Stomach (tissue), 9 donors: Measurements from ENCODE around the gene LIM2. TPM values are rescaled to one million over a fixed set of nuclear protein-coding genes. Genes with fewer than 3 reads are reported as not detected.

Source experiments
- DNase-seq, 2 donors: peaks; one replicate each; pipeline versions ENCODE4 v3.0.0 to v3.0.0-alpha.2; 2013 to 2019
- H3K27ac ChIP-seq, 5 donors: fragments of 200-600 bp in 4 of 5; sonication (generic) in 4 of 5; one replicate each; pipeline ENCODE4 v1.5.1; 2013 to 2019; ENCODE audit warnings: mild to moderate bottlenecking in 1 of 5, moderate library complexity in 1 of 5
- H3K27me3 ChIP-seq, 3 donors: fragments of 200-600 bp; sonication (generic); one replicate each; pipeline ENCODE4 v1.5.1; 2017 to 2019; ENCODE audit warnings: mixed run types in 1 of 3
- H3K36me3 ChIP-seq, 4 donors: fragments of 200-600 bp; sonication (generic); 1 replicate in 3 of 4; 2 replicates in 1 of 4; pipeline ENCODE4 v1.5.1; 2016 to 2019
- H3K4me1 ChIP-seq, 4 donors: fragments of 200-600 bp; sonication (generic); one replicate each; pipeline ENCODE4 v1.5.1; 2016 to 2019
- H3K4me3 ChIP-seq, 4 donors: fragments of 200-600 bp; sonication (generic) in 3 of 4; one replicate each; pipeline ENCODE4 v1.5.1; 2016 to 2019; ENCODE audit warnings: mild to moderate bottlenecking in 1 of 4
- H3K9me3 ChIP-seq, 4 donors: fragments of 200-600 bp; sonication (generic); one replicate each; pipeline ENCODE4 v1.5.1; 2016 to 2019
- EP300 ChIP-seq: sonication (generic); formaldehyde crosslinking; IDR thresholded peaks from one replicate; pipeline ENCODE4 v1.6.1; 2017; ENCODE audit warnings: antibody characterized with exemption
- POLR2A ChIP-seq, 4 donors: fragments of 450-650 bp; IDR thresholded peaks; one replicate each; pipeline ENCODE4 v1.6.1; 2016; ENCODE audit warnings: antibody characterized with exemption in 4 of 4, control low read depth in 2 of 4, mild to moderate bottlenecking in 1 of 4, moderate library complexity in 1 of 4
- POLR2AphosphoS5 ChIP-seq, 3 donors: sonication (generic); formaldehyde crosslinking; IDR thresholded peaks; one replicate each; pipeline ENCODE4 v1.6.1; 2016; ENCODE audit warnings: antibody characterized with exemption in 3 of 3
- WGBS, 5 donors: extraction: QIAGEN DNeasy Blood & Tissue Kit in 3 of 5; methylation state at CpG; one replicate each; pipeline versions ENCODE4 v1.1.5 to v1.1.7; 2013 to 2018; 5-methylcytosine and 5-hydroxymethylcytosine counted together
- intact Hi-C: fragments of 100-400 bp; cut with DNase I; formaldehyde crosslinking; loops from one replicate; pipeline ENCODE4 v1.15.1; 2023; ENCODE audit warnings: low total_unique reads
- polyA plus RNA-seq, 3 donors: library from polyadenylated mRNA; stranded (reverse); fragments of 200-250 nt; gene quantifications; one replicate each; pipeline ENCODE4 v1.2.3, GENCODE V29; 2013
- total RNA-seq, 5 donors: library from RNA; depleted of rRNA; stranded (reverse); fragments of >200 nt; gene quantifications; one replicate each; pipeline versions ENCODE4 v1.1.0 to v1.2.3, GENCODE V29; 2014 to 2016
- TF ChIP-seq, protein P1 (sequence below), 7 experiments: fragments of 450-650 bp in 4 of 7; fragments of 200-600 bp in 3 of 7; sonication (generic) in 3 of 7; IDR thresholded peaks; one replicate each; pipeline ENCODE4 v1.5.1; 2016 to 2019; ENCODE audit warnings: antibody characterized with exemption in 7 of 7, control low read depth in 2 of 7, mild to moderate bottlenecking in 1 of 7
- donor health status: healthy with polysubstance abuse.
- donor health status: Bipolar disorder and iron deficiency.
- donor health status: healthy.

The LIM2 gene
- total and polyA plus RNA-seq, 8 donors: not detected

DNA sequence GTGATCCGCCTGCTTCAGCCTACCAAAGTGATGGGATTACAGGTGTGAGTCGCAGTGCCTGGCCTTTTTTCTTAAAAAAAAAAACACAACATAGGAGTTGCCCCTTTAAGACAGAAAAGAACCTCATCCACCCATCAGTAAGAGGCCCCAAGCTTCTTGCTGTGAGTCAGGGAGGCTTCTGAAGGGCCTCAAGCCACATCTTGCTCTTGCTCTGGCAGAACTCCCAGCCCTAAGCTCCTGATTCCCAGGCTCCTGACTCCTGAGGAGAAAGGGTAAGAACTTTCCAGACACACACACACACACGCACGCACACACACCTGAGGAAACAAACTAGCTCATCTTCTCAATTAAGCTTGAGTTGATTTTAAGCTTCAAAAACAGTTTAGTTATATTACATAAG, 28.5 kb downstream of the LIM2 start:
- Histone ChIP-seq H3K36me3 (peaks cover 0 to under 1% (median 0%) of the 10 kb centered on the region in 4 donors), H3K27me3 (no peaks in the 10 kb centered on the region), H3K27ac (no peak overlapping the region), H3K4me3 (no peak overlapping the region), H3K9me3 (no peaks in the 10 kb centered on the region), H3K4me1 (peaks cover 1 to 31% (median 23%) of the 10 kb centered on the region in 4 donors)
- TF ChIP-seq, protein P1, sequence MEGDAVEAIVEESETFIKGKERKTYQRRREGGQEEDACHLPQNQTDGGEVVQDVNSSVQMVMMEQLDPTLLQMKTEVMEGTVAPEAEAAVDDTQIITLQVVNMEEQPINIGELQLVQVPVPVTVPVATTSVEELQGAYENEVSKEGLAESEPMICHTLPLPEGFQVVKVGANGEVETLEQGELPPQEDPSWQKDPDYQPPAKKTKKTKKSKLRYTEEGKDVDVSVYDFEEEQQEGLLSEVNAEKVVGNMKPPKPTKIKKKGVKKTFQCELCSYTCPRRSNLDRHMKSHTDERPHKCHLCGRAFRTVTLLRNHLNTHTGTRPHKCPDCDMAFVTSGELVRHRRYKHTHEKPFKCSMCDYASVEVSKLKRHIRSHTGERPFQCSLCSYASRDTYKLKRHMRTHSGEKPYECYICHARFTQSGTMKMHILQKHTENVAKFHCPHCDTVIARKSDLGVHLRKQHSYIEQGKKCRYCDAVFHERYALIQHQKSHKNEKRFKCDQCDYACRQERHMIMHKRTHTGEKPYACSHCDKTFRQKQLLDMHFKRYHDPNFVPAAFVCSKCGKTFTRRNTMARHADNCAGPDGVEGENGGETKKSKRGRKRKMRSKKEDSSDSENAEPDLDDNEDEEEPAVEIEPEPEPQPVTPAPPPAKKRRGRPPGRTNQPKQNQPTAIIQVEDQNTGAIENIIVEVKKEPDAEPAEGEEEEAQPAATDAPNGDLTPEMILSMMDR (IDR thresholded peaks at IDR 0.05): no peak
- TF ChIP-seq POLR2A (IDR thresholded peaks at IDR 0.05) (no peak), POLR2AphosphoS5 (IDR thresholded peaks at IDR 0.05) (no peak), EP300 (no peak)
- WGBS, 5 donors: 89 to 97% (median 93%) methylated on average over 4 of the region's 4 CpGs
- intact Hi-C loops: no loop called here
- DNase-seq: no peak

DNA sequence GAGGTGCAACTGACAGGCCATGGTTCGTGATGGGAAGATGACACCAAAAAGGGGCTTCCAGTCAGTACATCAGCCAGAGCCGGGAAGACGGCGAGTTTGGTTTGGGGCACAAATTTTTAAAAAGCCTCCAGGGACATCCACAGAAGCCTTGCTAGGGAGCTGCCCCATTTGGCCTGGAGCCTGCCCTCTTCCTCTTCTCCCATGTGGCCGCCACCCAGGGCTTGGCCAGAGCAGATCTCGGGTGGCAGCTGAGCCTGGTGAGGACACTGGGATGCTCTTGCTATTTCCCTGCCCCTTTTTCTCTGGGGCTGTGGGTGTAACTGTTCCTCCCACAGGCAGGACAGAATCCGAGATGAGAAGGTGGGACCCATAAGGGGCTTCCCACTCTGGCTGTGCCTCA, 29.8 kb downstream of the LIM2 start:
- no peak for TF ChIP-seq EP300
- TF ChIP-seq, protein P1 (IDR thresholded peaks at IDR 0.05): no peak
- TF ChIP-seq POLR2AphosphoS5 (IDR thresholded peaks at IDR 0.05): no peak
- no peak for TF ChIP-seq POLR2A (IDR thresholded peaks at IDR 0.05)
- Histone ChIP-seq H3K27me3 (no peaks in the 10 kb centered on the region), H3K4me3 (no peak overlapping the region), H3K27ac (no peak overlapping the region), H3K4me1 (peaks cover 0 to 21% (median 10%) of the 10 kb centered on the region in 4 donors), H3K36me3 (peaks cover 2 to 7% (median 2%) of the 10 kb centered on the region in 4 donors), H3K9me3 (no peaks in the 10 kb centered on the region)
- WGBS, 5 donors: 84 to 94% (median 91%) methylated on average over 5 to 7 of the region's 7 CpGs
- intact Hi-C loops: no loop called here
- DNase-seq: no peak

DNA sequence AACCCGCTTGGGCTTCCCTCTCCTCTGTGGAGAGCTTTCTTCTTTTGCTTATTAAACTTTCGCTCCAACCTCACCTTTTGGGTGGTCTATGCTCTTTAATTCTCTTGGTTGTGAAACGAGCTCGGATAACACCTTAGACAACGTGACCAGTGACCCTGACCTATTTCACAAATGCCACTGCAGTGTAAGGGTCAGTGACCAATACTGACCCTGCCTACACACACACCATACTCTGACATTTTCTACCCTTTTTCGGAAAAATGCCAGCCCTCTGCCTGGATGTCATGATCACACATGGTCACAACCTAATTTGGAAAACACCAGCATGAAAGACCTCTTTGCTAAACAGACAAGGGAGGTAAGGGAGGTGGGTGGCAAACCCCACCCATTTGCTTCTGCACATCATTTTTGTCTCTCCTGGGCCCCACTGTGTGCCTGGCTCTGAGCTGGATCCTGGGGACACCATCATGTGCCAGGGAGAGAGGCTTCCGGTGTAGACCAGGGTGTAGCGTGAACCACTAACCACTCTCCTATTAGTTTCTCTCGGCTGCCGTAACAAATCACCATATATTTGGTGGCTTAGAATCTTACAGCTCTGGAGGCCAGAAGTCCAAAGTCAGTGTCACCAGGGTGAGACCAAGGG, 31.5 kb downstream of the LIM2 start:
- H3K36me3 ChIP-seq: peaks cover 9 to 23% (median 19%) of the 10 kb centered on the region in 4 donors
- 95 to 98% (median 96%) methylated on average over 10 of the region's 10 CpGs for WGBS, 5 donors

DNA sequence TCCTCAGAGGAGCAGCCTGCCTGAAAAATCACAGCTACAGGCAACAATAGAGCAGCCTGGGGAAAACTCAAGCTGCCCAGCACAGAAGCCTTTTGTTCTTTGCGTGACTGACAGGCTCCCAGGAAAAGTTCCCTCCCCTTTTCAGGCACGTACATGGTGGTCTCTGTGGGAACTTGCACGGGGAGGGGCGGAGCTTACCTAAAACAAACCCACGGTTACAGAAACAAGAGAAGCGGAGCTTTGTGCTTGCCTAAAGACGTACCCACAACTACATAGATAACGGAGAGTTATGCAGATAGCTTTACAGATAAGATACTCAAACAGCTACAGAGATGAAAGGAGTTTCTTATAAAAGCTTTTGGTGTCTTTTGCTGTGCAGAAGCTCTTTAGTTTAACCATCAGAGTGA, 33.0 kb downstream of the LIM2 start:
- TF ChIP-seq, protein P1 (IDR thresholded peaks at IDR 0.05): no peak
- TF ChIP-seq EP300: no peak
- TF ChIP-seq POLR2A (IDR thresholded peaks at IDR 0.05): no peak
- TF ChIP-seq POLR2AphosphoS5 (IDR thresholded peaks at IDR 0.05): no peak
- Histone ChIP-seq H3K36me3 (peaks cover 24 to 39% (median 34%) of the 10 kb centered on the region in 4 donors), H3K4me1 (peaks cover 0 to 12% (median 3%) of the 10 kb centered on the region in 4 donors), H3K27me3 (no peaks in the 10 kb centered on the region), H3K4me3 (no peak overlapping the region), H3K27ac (no peak overlapping the region), H3K9me3 (no peaks in the 10 kb centered on the region)
- intact Hi-C loops: no loop called here
- WGBS, 5 donors: 20 to 39% (median 33%) methylated on average over 8 of the region's 8 CpGs
- peak in 1 of 2 donors; percentile 84 for DNase-seq

More for the DNA sequence above, 31.5 kb downstream of the LIM2 start:
- TF ChIP-seq EP300 (no peak), POLR2AphosphoS5 (IDR thresholded peaks at IDR 0.05) (no peak), POLR2A (IDR thresholded peaks at IDR 0.05) (no peak)
- TF ChIP-seq, protein P1 (IDR thresholded peaks at IDR 0.05): no peak
- H3K4me1 ChIP-seq: peaks cover 0 to 12% (median 3%) of the 10 kb centered on the region in 4 donors
- H3K4me3 ChIP-seq: no peak overlapping the region
- no peak for DNase-seq
- H3K9me3 ChIP-seq: no peaks in the 10 kb centered on the region
- H3K27ac ChIP-seq: no peak overlapping the region
- intact Hi-C loops: no loop called here
- H3K27me3 ChIP-seq: no peaks in the 10 kb centered on the region
